ENCODE results near the gene CTAGE1. TPM values are rescaled to one million over a fixed set of nuclear protein-coding genes. Genes with fewer than 3 reads are reported as not detected.

CTAGE1 gene
- polyA plus RNA-seq, 1 of the 3 experiments (the other 2 are of a cell fraction) = 0.07 TPM

DNA sequence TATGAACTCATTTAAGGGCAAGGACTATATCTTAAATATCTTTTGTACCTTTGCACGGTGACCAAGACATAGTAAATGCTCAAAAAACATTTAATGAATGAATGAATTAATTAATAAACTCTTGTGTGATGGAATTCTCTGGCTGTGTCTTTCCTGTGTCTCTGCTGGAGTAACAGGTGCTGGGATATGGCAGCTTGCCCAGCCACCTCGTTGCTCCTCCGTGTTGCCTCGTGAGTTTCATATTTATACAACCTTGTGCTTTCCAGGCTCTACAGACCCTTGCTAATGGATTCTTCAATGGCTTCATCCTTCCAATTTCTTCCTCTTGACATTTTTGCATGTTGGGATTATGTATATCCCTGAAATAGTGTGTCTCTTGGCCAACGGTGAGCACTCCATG lies 30.4 kb downstream of the CTAGE1 start:
- H3K27ac ChIP-seq (ENCODE audit: low read depth in 2 of 2, low read length in 1 of 2) = no peak overlapping the region
- H3K36me3 ChIP-seq (replicated peaks in 1 of 2; ENCODE audit: control insufficient read depth in 1 of 2, insufficient read depth in 2 of 2, low read length in 1 of 2) = no peaks in the 10 kb centered on the region
- no peaks in the 10 kb centered on the region for H3K9me3 ChIP-seq
- H2AFZ ChIP-seq (ENCODE audit: low read depth) = no peak overlapping the region
- DNase-seq = no peak
- no peaks in the 10 kb centered on the region for H4K20me1 ChIP-seq (ENCODE audit: insufficient read depth)
- H3K9me2 ChIP-seq = no peaks in the 10 kb centered on the region
- no peak overlapping the region for H3K9ac ChIP-seq
- ChIA-PET CTCF (no interaction called here), POLR2A (no interaction called here)
- TF ChIP-seq ELF1 (IDR thresholded peaks at IDR 0.05) (no peak), EZH2phosphoT487 (IDR thresholded peaks at IDR 0.05; ENCODE audit: borderline replicate concordance, low read depth) (no peak)
- TF ChIP-seq, protein P1, sequence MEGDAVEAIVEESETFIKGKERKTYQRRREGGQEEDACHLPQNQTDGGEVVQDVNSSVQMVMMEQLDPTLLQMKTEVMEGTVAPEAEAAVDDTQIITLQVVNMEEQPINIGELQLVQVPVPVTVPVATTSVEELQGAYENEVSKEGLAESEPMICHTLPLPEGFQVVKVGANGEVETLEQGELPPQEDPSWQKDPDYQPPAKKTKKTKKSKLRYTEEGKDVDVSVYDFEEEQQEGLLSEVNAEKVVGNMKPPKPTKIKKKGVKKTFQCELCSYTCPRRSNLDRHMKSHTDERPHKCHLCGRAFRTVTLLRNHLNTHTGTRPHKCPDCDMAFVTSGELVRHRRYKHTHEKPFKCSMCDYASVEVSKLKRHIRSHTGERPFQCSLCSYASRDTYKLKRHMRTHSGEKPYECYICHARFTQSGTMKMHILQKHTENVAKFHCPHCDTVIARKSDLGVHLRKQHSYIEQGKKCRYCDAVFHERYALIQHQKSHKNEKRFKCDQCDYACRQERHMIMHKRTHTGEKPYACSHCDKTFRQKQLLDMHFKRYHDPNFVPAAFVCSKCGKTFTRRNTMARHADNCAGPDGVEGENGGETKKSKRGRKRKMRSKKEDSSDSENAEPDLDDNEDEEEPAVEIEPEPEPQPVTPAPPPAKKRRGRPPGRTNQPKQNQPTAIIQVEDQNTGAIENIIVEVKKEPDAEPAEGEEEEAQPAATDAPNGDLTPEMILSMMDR (IDR thresholded peaks at IDR 0.05) = no peak
- no peak overlapping the region for H3K4me2 ChIP-seq
- WGBS (ENCODE audit: low lambda C conversion rate) = 17% methylated on average over 5 of the region's 5 CpGs
- 0 out of 4 replicates have a peak, but pooled peaks cover 0 to 3% of the 10 kb centered on the region in 2 experiments for H3K4me1 ChIP-seq (ENCODE audit: control insufficient read depth in 1 of 2, insufficient read depth in 2 of 2, low read depth in 1 of 2, low read length in 1 of 2)
- no peaks in the 10 kb centered on the region for H3K79me2 ChIP-seq (ENCODE audit: insufficient read depth)
- H3K4me3 ChIP-seq (ENCODE audit: low read depth in 2 of 2, low read length in 1 of 2) = no peak overlapping the region
- H3F3A ChIP-seq (replicated peaks; ENCODE audit: insufficient read depth) = no peaks in the 10 kb centered on the region
- H3K27me3 ChIP-seq (ENCODE audit: insufficient read depth) = peaks cover 40% of the 10 kb centered on the region; the same call in 1 of the 2 replicates

GRCh38 chr18:22385718-22386117 lies 32.0 kb downstream of the CTAGE1 start:
- H3K9ac ChIP-seq = no peak overlapping the region
- H3K4me3 ChIP-seq (ENCODE audit: low read depth in 2 of 2, low read length in 1 of 2) = no peak overlapping the region
- H3K27ac ChIP-seq (ENCODE audit: low read depth in 2 of 2, low read length in 1 of 2) = no peak overlapping the region
- no peak for DNase-seq
- H2AFZ ChIP-seq (ENCODE audit: low read depth) = no peak overlapping the region
- H4K20me1 ChIP-seq (ENCODE audit: insufficient read depth) = no peaks in the 10 kb centered on the region
- H3K4me1 ChIP-seq (ENCODE audit: control insufficient read depth in 1 of 2, insufficient read depth in 2 of 2, low read depth in 1 of 2, low read length in 1 of 2) = no peaks in the 10 kb centered on the region
- H3K9me3 ChIP-seq = no peaks in the 10 kb centered on the region
- 2% methylated on average over 4 of the region's 4 CpGs for WGBS (ENCODE audit: low lambda C conversion rate)
- H3K27me3 ChIP-seq (ENCODE audit: insufficient read depth) = peaks cover 55% of the 10 kb centered on the region; the same call in 1 of the 2 replicates
- H3K79me2 ChIP-seq (ENCODE audit: insufficient read depth) = no peaks in the 10 kb centered on the region
- ChIA-PET CTCF (no interaction called here), POLR2A (no interaction called here)
- no peak overlapping the region for H3K4me2 ChIP-seq
- no peaks in the 10 kb centered on the region for H3K9me2 ChIP-seq
- no peaks in the 10 kb centered on the region for H3K36me3 ChIP-seq (replicated peaks in 1 of 2; ENCODE audit: control insufficient read depth in 1 of 2, insufficient read depth in 2 of 2, low read length in 1 of 2)
- TF ChIP-seq NRF1 (IDR thresholded peaks at IDR 0.05; ENCODE audit: low read depth, low read length) (no peak), FOSL2 (IDR thresholded peaks at IDR 0.05; ENCODE audit: borderline replicate concordance, low read depth) (0 out of 2 replicates have a peak, but pooled peaks have one; percentile 15), TCF12 (IDR thresholded peaks at IDR 0.05) (peak; percentile 33)
- H3F3A ChIP-seq (replicated peaks; ENCODE audit: insufficient read depth) = no peaks in the 10 kb centered on the region

- Histone ChIP-seq H3K27me3 (ENCODE audit: insufficient read depth) (peaks cover 22% of the 10 kb centered on the region; the same call in 1 of the 2 replicates), H3K4me2 (no peak overlapping the region), H3K9ac (no peak overlapping the region), H2AFZ (ENCODE audit: low read depth) (no peak overlapping the region), H3K36me3 (replicated peaks in 1 of 2; ENCODE audit: control insufficient read depth in 1 of 2, insufficient read depth in 2 of 2, low read length in 1 of 2) (no peaks in the 10 kb centered on the region), H3K79me2 (ENCODE audit: insufficient read depth) (no peaks in the 10 kb centered on the region), H3F3A (replicated peaks; ENCODE audit: insufficient read depth) (no peaks in the 10 kb centered on the region), H4K20me1 (ENCODE audit: insufficient read depth) (no peaks in the 10 kb centered on the region), H3K9me3 (no peaks in the 10 kb centered on the region), H3K27ac (ENCODE audit: low read depth in 2 of 2, low read length in 1 of 2) (no peak overlapping the region), H3K9me2 (no peaks in the 10 kb centered on the region), H3K4me3 (ENCODE audit: low read depth in 2 of 2, low read length in 1 of 2) (no peak overlapping the region), H3K4me1 (ENCODE audit: control insufficient read depth in 1 of 2, insufficient read depth in 2 of 2, low read depth in 1 of 2, low read length in 1 of 2) (no peaks in the 10 kb centered on the region)
- POLR2A ChIA-PET = no interaction called here
- 4% methylated on average over 2 of the region's 2 CpGs for WGBS (ENCODE audit: low lambda C conversion rate)
- TF ChIP-seq JUND (IDR thresholded peaks at IDR 0.05) = no peak
- TF ChIP-seq TAF1 (IDR thresholded peaks at IDR 0.05; ENCODE audit: borderline replicate concordance, low read depth, low read length) = no peak
- TF ChIP-seq, protein P1 (IDR thresholded peaks at IDR 0.05) = peak; percentile 56
- TF ChIP-seq MAX (IDR thresholded peaks at IDR 0.05; ENCODE audit: low read depth) = no peak
- CTCF ChIA-PET = no interaction called here
- peak; percentile 22 for DNase-seq
These were observed 38.9 kb downstream of the CTAGE1 start for GRCh38 chr18:22378672-22379282.
